ENCODE results near the gene CEMIP2. TPM values are rescaled to one million over a fixed set of nuclear protein-coding genes. Genes with fewer than 3 reads are reported as not detected.

CEMIP2 gene
- total and polyA plus RNA-seq, 7 donors: 17.9 to 90.4 (median 28.8) TPM

- Histone ChIP-seq H3K27ac (no peak overlapping the region), H3K4me1 (peaks cover 0 to 23% (median 0%) of the 10 kb centered on the region in 4 donors), H3K4me3 (no peak overlapping the region), H3K9me3 (no peaks in the 10 kb centered on the region), H3K36me3 (peaks cover 0 to 59% (median 10%) of the 10 kb centered on the region in 4 donors), H3K27me3 (no peaks in the 10 kb centered on the region)
- WGBS, 2 donors: 90% methylated on average over 6 of the region's 6 CpGs
- no peak for TF ChIP-seq CTCF (IDR thresholded peaks at IDR 0.05)
- TF ChIP-seq POLR2AphosphoS5 (IDR thresholded peaks at IDR 0.05): no peak
- TF ChIP-seq EP300 (IDR thresholded peaks at IDR 0.05): no peak
- TF ChIP-seq POLR2A (IDR thresholded peaks at IDR 0.05): no peak
- intact Hi-C loops (cut with DNase I): no loop called here
- DNase-seq: no peak
Observed at GRCh38 chr9:71729816-71730526, 38.3 kb downstream of the CEMIP2 start.

GRCh38 chr9:71726723-71727122 lies 41.6 kb downstream of the CEMIP2 start:
- no peaks in the 10 kb centered on the region for H3K27me3 ChIP-seq
- H3K4me3 ChIP-seq: no peak overlapping the region
- WGBS, 2 donors: 78 to 83% methylated on average over 3 of the region's 3 CpGs
- no peak for TF ChIP-seq EP300 (IDR thresholded peaks at IDR 0.05)
- no peak for TF ChIP-seq POLR2A (IDR thresholded peaks at IDR 0.05)
- no peak for TF ChIP-seq CTCF (IDR thresholded peaks at IDR 0.05)
- no peak for TF ChIP-seq POLR2AphosphoS5 (IDR thresholded peaks at IDR 0.05)
- intact Hi-C loops (cut with DNase I): no loop called here
- H3K4me1 ChIP-seq: peaks cover 0 to 6% (median 0%) of the 10 kb centered on the region in 4 donors
- no peak for DNase-seq
- H3K9me3 ChIP-seq: no peaks in the 10 kb centered on the region
- H3K36me3 ChIP-seq: peaks cover 0 to 63% (median 12%) of the 10 kb centered on the region in 4 donors
- no peak overlapping the region for H3K27ac ChIP-seq

- H3K4me1 ChIP-seq: peaks cover 0 to 6% (median 0%) of the 10 kb centered on the region in 4 donors
- no peak overlapping the region for H3K4me3 ChIP-seq
- no peaks in the 10 kb centered on the region for H3K27me3 ChIP-seq
- intact Hi-C loops (cut with DNase I): no loop called here
- H3K27ac ChIP-seq: no peak overlapping the region
- DNase-seq: no peak
- no peaks in the 10 kb centered on the region for H3K9me3 ChIP-seq
- peaks cover 0 to 66% (median 12%) of the 10 kb centered on the region in 4 donors for H3K36me3 ChIP-seq
- 32 to 65% methylated on average over 5 of the region's 5 CpGs for WGBS, 2 donors
- TF ChIP-seq POLR2AphosphoS5 (IDR thresholded peaks at IDR 0.05) (no peak), CTCF (IDR thresholded peaks at IDR 0.05) (no peak), POLR2A (IDR thresholded peaks at IDR 0.05) (no peak), EP300 (IDR thresholded peaks at IDR 0.05) (no peak)
Observed at GRCh38 chr9:71725590-71726338, 42.5 kb downstream of the CEMIP2 start.

- TF ChIP-seq POLR2A (IDR thresholded peaks at IDR 0.05) (no peak), POLR2AphosphoS5 (IDR thresholded peaks at IDR 0.05) (no peak), EP300 (IDR thresholded peaks at IDR 0.05) (no peak), CTCF (IDR thresholded peaks at IDR 0.05) (no peak)
- Histone ChIP-seq H3K4me3 (no peak overlapping the region), H3K9me3 (no peaks in the 10 kb centered on the region), H3K4me1 (peaks cover 0 to 21% (median 9%) of the 10 kb centered on the region in 4 donors), H3K27ac (no peak overlapping the region), H3K27me3 (no peaks in the 10 kb centered on the region), H3K36me3 (peaks cover 0 to 40% (median 3%) of the 10 kb centered on the region in 4 donors)
- intact Hi-C loops (cut with DNase I): no loop called here
- DNase-seq: no peak
Observed at GRCh38 chr9:71721855-71722254, 46.5 kb downstream of the CEMIP2 start.

All from sigmoid colon (tissue), 7 donors.